Muscle of arm (tissue), 14 donors: Measurements from ENCODE around the gene UXS1. TPM values are rescaled to one million over a fixed set of nuclear protein-coding genes. Genes with fewer than 3 reads are reported as not detected.
"Not testable (repeated sequence)": the region's sequence is repeated elsewhere in the genome, so short reads cannot be mapped to it uniquely, and the experiment has no call there.

Experiments used
- DNase-seq: peaks from one replicate; pipeline ENCODE4 v3.0.0-alpha.2; 2013
- long read RNA-seq, 11 donors: transcript quantifications; one replicate each; lab custom pipeline, GENCODE V29; 2026
- polyA plus RNA-seq, 12 donors: library from polyadenylated mRNA; unstranded; fragments of 120-200 nt; gene quantifications; one replicate each; pipeline ENCODE4 v1.2.1, GENCODE V29; 2013; ENCODE audit not compliant: insufficient read length in 12 of 12

The UXS1 gene
- polyA plus RNA-seq = 100 to 1,000 TPM in 1 of 12 donors, 10 to 100 TPM in 11; 33.1 to 596 (median 38.2) TPM
- long read RNA-seq, donor 1, transcript UXS1-203 (15 exons, 1,839 nt) = major isoform, 8 of 54 reads
- long read RNA-seq, donor 1, partial matches to known transcripts = 42 of 54 reads
- long read RNA-seq, donor 1, other reads (novel, unspliced or antisense) = 0 of 54 reads
- long read RNA-seq, donor 2, transcript UXS1-203 (15 exons, 1,839 nt) = major isoform, 12 of 14 reads
- long read RNA-seq, donor 2, partial matches to known transcripts = 0 of 14 reads
- long read RNA-seq, donor 2, other reads (novel, unspliced or antisense) = 0 of 14 reads
- long read RNA-seq, donor 3, partial matches to known transcripts = 8 of 11 reads
- long read RNA-seq, donor 3, other reads (novel, unspliced or antisense) = 0 of 11 reads
- long read RNA-seq, donor 4, transcript UXS1-203 (15 exons, 1,839 nt) = major isoform, 6 of 14 reads
- long read RNA-seq, donor 4, partial matches to known transcripts = 6 of 14 reads
- long read RNA-seq, donor 4, other reads (novel, unspliced or antisense) = 0 of 14 reads
- long read RNA-seq, donor 5, transcript UXS1-203 (15 exons, 1,839 nt) = major isoform, 7 of 10 reads
- long read RNA-seq, donor 5, partial matches to known transcripts = 0 of 10 reads
- long read RNA-seq, donor 5, other reads (novel, unspliced or antisense) = 0 of 10 reads
- long read RNA-seq, donor 6, partial matches to known transcripts = 0 of 6 reads
- long read RNA-seq, donor 6, other reads (novel, unspliced or antisense) = 0 of 6 reads
- long read RNA-seq, donor 7, partial matches to known transcripts = 22 of 48 reads
- long read RNA-seq, donor 7, other reads (novel, unspliced or antisense) = 24 of 48 reads
- long read RNA-seq, donor 8, transcript UXS1-203 (15 exons, 1,839 nt) = major isoform, 7 of 12 reads
- long read RNA-seq, donor 8, partial matches to known transcripts = 0 of 12 reads
- long read RNA-seq, donor 8, other reads (novel, unspliced or antisense) = 0 of 12 reads
- long read RNA-seq, donor 9, partial matches to known transcripts = 0 of 8 reads
- long read RNA-seq, donor 9, other reads (novel, unspliced or antisense) = 0 of 8 reads
- long read RNA-seq, donor 10, transcript UXS1-203 (15 exons, 1,839 nt) = major isoform, 10 of 13 reads
- long read RNA-seq, donor 10, partial matches to known transcripts = 0 of 13 reads
- long read RNA-seq, donor 10, other reads (novel, unspliced or antisense) = 0 of 13 reads
- long read RNA-seq, donor 11, transcript UXS1-203 (15 exons, 1,839 nt) = major isoform, 9 of 34 reads
- long read RNA-seq, donor 11, partial matches to known transcripts = 21 of 34 reads
- long read RNA-seq, donor 11, other reads (novel, unspliced or antisense) = 0 of 34 reads

DNA sequence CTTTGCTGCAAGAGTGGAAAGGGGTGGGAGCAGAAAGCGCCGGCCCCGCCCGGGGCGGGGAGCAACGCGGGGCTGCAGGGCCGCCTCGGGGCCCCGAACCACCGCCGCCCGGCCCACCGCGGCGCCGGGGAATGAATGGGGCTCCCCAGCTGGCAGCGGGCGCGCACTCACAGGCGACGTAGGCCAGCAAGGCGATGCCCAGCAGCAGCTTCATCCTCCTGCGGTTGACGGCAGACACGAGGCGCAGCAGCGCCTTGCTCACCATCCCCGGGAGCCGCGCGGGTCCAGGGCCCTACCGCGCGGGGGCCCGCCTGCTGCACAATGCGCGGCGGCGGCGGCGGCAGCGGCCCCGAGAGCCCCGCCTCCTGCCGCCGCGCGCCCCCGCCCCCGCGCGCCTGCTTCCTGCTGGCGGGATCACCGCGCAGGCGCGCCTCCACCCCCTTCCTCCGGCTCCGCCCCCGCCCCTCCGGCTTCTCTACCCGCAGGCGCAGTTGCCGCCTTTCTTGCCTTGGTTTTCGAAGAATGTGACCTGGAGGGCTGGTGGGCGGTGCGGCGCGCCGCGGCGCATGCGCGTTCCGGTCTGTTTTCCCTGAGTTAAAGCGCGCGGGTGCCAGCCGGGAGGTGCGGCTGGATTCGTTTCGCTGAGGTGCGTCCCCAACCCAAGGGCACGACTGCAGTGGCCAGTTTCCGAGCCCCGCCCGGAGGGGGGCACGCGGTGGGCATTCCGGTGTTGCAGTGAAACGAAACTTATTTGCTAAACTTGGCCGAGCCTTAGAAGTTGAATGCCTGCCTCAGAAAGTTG, at the start of gene UXS1:
Gene UXS1 (minus strand): TSS at position 325 of the 802 bp plus-strand sequence. CDS start 60 bp downstream, at position 265.
- peak; percentile 98 for DNase-seq

DNA sequence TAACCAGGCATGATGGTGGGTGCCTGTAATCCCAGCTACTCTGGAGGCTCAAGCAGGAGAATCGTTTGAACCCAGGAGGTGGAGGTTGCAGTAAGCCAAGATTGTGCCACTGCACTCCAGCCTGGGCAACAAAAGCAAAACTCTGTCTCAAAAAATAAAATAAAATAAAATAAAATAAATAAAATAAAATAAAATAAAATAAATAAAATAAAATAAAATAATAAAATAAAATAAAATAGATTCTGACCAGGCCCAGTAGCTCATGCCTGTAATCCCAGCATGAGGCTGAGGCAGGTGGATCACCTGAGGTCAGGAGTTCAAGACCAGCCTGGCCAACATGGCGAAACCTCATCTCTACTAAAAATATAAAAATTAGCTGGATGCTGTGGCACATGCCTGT, 45.4 kb upstream of the UXS1 start:
- DNase-seq = not testable (repeated sequence)

DNA sequence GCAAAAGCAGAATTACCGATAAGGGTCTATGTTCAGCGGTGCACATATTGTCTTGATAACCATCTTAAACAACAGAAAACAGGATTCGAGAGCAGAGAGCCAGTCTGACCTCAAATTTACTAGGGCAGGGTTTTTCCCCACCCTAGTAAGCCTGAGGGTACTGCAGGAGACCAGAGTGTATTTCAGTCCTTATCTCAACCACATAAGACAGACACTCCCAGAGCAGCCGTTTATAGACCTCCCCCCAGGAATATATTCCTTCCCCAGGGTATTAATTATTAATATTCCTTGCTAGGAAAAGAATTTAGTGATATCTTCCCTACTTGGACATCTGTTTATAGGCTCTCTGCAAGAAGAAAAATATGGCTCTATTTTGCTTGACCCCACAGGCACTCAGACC, 41.3 kb upstream of the UXS1 start:
- not testable (repeated sequence) for DNase-seq

DNA sequence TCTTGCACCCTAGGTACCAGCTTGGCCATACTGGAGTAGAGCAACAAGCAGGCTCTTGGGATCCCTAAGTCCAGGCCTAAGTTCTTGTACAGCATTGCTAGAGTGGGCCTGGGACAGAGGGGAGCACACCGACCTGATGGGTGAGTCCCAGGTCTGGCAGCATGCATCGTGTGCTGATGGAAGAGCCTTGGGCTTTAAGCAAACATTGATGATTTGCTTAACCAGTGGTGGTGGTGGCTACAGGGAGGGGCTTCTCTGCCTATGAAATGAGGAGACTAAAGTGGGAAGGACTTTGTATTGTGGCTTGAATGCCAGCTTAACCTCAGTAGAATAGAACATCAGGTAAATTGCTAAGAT, 39.2 kb upstream of the UXS1 start:
- DNase-seq = no peak

DNA sequence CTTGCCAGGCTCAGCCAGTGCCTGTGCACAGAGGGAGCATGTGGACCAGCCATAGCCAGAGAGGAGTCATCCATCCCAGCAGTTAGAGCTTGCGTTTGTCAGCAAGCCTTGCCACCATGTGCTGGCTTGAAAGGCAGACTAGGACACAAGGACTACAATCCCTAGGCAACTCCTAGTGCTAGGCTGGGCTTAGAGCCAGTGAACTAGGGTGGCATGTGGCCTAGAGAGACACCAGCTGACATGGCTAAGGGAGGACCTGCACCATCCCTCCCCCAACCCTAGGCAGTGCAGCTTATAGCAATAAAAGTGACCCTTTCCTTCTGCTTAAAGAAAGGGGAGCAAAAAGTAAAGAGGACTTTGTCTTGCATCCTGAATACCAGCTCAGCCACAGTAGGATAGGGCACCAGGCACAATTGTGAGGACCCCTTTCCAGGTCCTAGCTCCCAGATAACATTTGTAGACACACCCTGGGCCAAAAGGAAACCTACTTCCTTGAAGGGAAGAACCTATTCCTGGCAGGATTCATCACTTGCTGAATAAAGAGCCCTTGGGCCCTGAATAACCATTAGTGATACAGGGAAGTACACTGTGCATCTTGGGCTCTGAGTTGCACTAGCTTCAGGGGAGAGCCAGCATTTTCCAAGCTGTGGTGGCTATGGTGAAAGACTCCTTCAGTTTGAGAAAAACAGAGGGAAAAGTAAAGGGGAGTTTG, 38.7 kb upstream of the UXS1 start:
- DNase-seq = no peak

DNA sequence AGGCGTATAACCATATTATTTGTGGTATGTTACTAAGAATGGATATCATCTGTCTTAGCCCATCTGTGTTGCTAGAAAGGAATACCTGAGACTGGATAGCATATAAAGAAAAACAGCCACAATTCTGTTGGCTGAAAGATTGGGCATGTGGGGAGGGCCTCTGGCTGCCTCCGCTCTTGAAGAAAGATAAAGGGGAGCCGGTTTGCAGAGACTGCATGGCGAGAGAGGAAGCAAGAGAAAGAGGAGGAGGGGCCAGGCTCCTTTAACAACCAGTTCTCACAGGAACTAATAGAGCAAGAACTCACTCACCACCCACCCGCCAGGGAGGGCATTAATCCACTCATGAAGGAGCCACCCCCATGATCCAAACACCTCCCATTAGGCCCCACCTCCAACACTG, 29.2 kb upstream of the UXS1 start:
- no peak for DNase-seq

DNA sequence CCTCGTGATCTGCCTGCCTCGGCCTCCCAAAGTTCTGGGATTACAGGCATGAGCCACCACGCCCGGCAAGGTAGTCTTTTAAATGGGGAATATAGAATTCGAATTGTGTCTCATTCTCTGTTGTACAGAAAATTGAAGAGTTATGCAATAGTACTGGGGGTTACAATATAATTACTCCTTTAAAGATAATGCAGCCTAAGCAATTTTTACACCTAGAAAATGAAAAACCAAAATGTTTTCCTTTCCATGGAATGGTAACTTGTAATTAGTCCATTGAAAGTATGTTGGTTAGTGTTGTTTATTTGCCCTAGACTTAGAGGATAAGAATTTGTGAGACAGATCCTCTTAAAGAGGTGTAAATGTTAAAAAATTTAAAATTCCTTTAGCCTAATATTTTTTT, 28.0 kb upstream of the UXS1 start:
- DNase-seq = not testable (repeated sequence)

DNA sequence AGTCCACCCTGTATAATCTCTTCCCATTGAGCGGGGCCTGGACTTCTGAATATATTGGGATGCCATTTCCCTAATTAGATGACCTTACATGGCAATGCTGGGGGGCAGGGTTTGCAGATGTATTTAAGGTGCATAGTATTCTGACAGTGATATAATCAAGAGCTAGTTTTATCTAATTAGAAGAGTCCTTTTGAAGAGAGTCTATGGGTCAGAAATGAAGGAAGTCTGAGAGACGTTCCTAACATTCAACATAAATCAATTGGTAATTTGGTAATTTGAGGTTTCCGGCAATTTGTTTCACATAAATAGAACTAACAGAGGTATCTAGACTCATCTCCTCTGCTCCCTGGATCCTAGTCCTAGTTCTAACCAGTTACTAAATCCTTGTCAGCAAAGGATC, 25.7 kb upstream of the UXS1 start:
- DNase-seq = no peak

DNA sequence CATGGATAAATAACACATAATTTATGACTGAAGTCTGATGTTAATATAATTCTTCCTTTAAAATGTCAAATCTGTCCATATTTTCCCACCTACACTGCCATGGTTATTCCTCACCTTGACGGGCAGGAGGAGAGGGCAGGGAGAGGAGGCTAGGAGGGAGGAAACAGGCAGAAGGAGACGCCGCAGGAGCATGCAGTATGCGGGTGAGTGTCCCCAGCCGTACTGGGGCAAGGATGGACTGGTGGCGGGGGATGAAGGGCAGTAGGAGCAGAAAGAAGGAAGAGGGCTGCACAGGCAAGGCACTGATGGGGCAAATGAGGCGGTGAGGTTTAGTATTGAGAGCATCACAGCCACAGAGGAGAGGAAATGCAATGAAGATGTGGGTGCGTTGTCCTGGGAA, 25.1 kb upstream of the UXS1 start:
- not testable (repeated sequence) for DNase-seq

DNA sequence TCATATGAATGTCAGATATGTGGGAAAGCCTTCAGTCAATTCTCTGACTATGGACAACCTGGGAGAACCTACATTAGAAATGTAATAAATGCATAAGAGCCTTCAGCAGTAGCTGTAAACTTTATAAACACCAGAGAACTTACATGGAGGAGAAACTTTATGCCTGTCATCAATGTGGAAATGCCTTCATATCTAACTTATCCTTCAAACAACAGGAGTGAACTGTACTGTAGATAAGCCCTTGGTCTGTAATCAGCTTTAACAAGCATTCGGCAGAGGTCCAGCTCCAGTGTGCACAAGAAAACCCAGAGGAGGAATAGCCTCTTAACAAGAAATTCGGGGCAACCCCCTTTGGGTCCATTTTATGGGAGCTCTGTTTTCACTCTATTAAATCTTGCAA, 14.8 kb upstream of the UXS1 start:
- no peak for DNase-seq

DNA sequence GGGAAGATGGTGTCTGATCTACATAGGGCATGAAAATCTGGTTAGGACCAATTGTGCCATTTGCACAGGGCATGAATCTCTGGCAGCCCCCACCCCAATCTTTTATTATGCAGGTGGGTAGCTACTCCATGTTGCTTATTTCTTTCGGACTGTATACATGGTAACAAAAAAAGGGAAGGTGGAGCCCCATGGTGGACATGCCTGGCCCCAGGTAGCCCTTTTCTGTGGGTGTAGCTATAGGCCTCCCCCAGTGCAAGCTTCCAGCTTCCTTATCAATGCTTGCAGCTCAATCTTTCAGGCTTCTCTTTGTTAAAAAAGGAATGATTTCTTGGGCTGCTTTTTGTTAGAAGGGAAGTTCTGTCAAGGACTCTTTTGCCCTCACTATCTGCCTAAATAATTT, 14.3 kb upstream of the UXS1 start:
- DNase-seq = no peak

DNA sequence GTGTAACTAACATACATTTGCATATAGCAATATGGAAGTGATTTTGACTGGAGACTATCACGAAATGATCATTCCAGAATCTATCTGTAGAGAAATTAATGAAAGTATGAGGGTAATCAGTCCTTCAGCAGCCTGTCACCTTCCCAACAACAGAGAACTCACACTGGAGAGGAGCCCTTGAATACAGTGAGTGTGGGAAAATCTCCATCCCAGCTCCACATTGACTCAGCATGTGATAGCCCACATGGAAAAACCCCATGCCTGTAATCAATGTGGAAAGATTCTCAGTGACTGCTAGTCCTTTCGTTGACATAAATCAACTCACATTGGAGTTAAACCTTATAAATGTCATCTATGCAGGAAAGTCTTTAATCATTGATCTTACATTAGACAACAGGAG, 13.1 kb upstream of the UXS1 start:
- no peak for DNase-seq

DNA sequence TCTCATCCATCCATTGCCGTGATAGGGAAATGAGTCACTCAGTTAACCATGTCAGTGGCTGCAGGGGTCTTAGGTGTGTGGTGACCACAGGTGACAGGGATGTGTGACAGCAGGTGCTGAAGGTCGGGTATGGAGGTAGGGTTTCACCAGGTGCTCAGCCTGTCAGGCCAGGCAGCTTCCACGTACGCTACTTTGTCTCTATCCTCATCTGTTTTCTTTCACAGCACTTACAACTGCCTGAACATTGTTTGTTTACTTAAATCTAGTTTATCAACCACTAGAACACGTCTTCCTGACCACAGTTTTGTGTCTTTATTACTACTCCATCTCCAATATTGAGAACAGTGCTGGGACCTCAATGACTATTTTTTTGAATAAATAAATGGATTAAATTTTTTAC, 11.4 kb upstream of the UXS1 start:
- DNase-seq = no peak

DNA sequence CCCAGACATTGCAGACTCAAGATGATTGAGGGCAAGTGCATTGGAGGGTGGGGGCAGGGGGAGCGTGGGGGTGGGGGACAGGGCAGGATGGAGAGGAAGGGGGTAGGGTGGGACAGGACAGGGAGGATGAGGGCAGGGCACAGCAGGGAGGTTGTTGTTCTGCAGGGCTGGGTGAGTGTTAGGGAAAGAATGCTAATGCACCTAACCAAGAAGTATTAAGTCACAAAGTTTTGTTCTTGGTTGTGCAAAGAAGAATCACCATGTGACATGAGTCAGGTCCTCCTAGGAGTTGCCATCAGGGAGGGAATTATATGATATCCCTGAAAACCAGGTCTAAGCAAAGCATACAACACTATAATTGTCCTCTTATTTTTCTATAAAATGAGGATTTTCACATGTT, 10.4 kb upstream of the UXS1 start:
- DNase-seq = not testable (repeated sequence)

DNA sequence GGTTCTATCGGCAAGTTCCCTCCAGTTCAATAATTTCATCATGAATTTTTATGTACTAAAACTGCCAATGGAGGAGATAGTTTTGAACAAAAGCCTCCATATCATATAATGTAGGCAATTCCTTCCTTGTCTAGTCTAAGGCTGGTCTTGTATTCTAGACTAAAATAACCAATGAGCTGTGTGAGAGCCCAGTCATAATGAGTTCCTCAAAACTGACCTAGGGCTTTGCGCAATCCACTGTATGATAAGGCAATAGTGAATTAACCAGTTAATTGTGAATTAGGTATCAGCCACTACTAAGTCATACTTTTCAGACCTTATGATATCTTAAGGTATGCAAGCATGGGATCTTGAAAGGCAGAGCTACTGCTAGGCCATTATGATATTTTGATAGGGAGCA, 7.6 kb upstream of the UXS1 start:
- DNase-seq = no peak

DNA sequence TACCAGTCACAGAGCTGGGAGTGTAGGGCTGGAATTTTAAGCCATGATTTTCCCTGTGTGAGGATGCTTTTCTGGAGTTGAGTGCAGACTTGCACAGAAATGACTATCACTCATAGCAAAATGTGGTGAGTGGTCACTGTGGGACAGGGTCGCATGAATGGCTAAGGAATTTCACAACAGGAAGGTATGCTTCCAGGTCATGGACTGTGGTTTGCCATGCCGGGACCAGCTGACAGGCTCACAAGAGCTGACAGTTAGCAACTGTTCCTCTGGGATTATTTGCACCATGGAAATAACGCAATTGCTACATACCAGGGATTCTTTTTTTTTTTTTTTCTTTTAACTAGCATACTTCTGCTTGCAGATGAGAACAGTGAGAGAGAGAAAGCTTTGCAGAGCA, 3.8 kb upstream of the UXS1 start:
- no peak for DNase-seq

DNA sequence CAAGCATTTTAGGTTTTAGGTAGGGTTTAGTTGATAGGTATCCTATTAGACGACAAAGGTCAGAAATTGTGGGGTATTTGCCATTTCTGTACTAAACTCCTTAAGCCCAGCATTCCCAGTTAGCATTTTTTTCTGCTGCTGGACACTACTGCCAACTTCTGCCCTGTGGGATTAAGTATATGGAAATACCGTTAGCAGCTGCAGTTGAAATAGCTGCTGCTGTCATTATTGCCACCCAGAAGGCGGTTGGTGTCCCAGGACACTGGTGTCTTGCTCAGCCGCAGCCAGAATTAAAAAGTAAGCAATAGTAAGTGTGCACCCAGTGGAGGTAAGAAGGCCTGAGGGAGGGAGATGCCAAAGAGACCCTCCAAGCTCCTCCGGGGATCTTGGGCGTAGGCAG, 1.9 kb upstream of the UXS1 start:
- no peak for DNase-seq

DNA sequence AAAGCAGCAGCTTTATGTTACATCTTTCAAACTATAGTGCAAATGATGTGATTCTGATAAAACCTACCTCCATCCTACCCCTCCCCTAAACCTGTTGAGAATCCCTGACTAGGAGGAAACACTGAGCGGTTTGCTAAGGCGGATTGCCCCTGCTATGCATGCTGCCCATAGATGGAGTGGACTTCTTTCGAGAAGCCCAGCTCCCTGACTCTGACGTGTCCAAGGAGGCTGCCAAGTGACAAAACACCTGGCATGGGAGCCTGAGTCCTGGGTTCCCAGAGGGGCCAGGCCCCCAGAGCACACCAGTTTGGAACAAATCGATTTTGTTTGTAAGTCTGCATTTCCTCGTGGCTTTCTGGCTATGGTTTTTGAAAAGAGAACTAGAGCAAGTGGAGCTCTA, 1.4 kb upstream of the UXS1 start:
- no peak for DNase-seq

DNA sequence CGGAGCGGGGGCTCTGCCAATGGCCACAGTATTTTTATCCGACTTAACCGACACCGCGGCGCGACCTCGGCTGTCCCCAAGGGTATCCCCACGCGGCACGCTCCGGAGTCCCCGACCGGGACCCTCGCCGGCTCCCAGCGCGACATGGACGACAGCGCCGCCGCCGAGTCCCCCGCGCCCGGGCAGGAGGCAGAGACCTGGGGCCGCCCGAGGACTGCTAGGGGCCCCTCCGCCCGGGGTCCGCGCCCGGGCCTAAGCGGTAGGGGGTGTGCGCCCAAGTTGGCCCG, 468 bp downstream of the UXS1 start:
- no peak for DNase-seq
